ACC112 (cell line): ENCODE measurements around the gene CACNB3.
"Not testable (repeated sequence)": the region's sequence is repeated elsewhere in the genome, so short reads cannot be mapped to it uniquely, and the experiment has no call there.

Experiments used
- H2AFZ ChIP-seq: fragments of 200-600 bp; sonication (generic); one replicate; pipeline ENCODE4 v1.6.0; 2017; ENCODE audit warnings: antibody characterized with exemption, low read length; ENCODE audit not compliant: unreplicated experiment
- H3K27ac ChIP-seq: fragments of 200-600 bp; sonication (generic); 2 replicates; pipeline ENCODE4 v1.5.1; 2014; ENCODE audit warnings: low read depth, mild to moderate bottlenecking, antibody characterized with exemption, low read length, moderate library complexity
- H3K27me3 ChIP-seq: fragments of 200-600 bp; sonication (generic); 2 replicates; pipeline ENCODE4 v1.6.1; 2014; ENCODE audit warnings: mild to moderate bottlenecking, antibody characterized with exemption, low read length, moderate library complexity, mixed read lengths; ENCODE audit not compliant: insufficient read depth
- H3K36me3 ChIP-seq: fragments of 200-600 bp; sonication (generic); 2 replicates; pipeline ENCODE4 v1.6.1; 2016; ENCODE audit warnings: mild to moderate bottlenecking, antibody characterized with exemption, low read length, moderate library complexity, mixed read lengths; ENCODE audit not compliant: insufficient read depth
- H3K4me1 ChIP-seq: fragments of 200-600 bp; sonication (generic); one replicate; pipeline ENCODE4 v1.6.1; 2016; ENCODE audit warnings: low read length, mixed read lengths; ENCODE audit not compliant: insufficient read depth, unreplicated experiment, control insufficient read depth
- H3K4me3 ChIP-seq: fragments of 200-600 bp; sonication (generic); 2 replicates; pipeline ENCODE4 v1.5.1; 2014; ENCODE audit warnings: mild to moderate bottlenecking, low read depth, low read length
- H3K79me2 ChIP-seq: fragments of 200-600 bp; sonication (generic); one replicate; pipeline ENCODE4 v1.6.0; 2016; ENCODE audit warnings: low read length; ENCODE audit not compliant: control insufficient read depth, unreplicated experiment, insufficient read depth

The CACNB3 gene

GRCh38 chr12:48857278-48857994, 39.1 kb downstream of the CACNB3 start:
- Histone ChIP-seq H3K27ac (no peak overlapping the region), H3K27me3 (peaks cover 11% of the 10 kb centered on the region; the same call in 1 of the 2 replicates), H3K36me3 (no peaks in the 10 kb centered on the region), H2AFZ (no peak overlapping the region), H3K79me2 (peaks cover 3% of the 10 kb centered on the region), H3K4me1 (peaks cover 7% of the 10 kb centered on the region), H3K4me3 (no peak overlapping the region)

GRCh38 chr12:48858043-48858442, 39.7 kb downstream of the CACNB3 start:
- Histone ChIP-seq H3K4me3 (no peak overlapping the region), H2AFZ (no peak overlapping the region), H3K36me3 (no peaks in the 10 kb centered on the region), H3K27me3 (peaks cover 17% of the 10 kb centered on the region), H3K79me2 (no peaks in the 10 kb centered on the region), H3K27ac (no peak overlapping the region), H3K4me1 (peaks cover under 1% of the 10 kb centered on the region)

GRCh38 chr12:48859607-48860006, 41.3 kb downstream of the CACNB3 start:
- H3K27me3 ChIP-seq, result peaks cover 32% of the 10 kb centered on the region
- no peaks in the 10 kb centered on the region for H3K36me3 ChIP-seq
- H3K27ac ChIP-seq, result no peak overlapping the region
- no peak overlapping the region for H3K4me3 ChIP-seq
- H3K79me2 ChIP-seq, result no peaks in the 10 kb centered on the region
- H3K4me1 ChIP-seq, result no peaks in the 10 kb centered on the region
- no peak overlapping the region for H2AFZ ChIP-seq

GRCh38 chr12:48860236-48860635, 41.9 kb downstream of the CACNB3 start:
- not testable (repeated sequence) for H3K4me1 ChIP-seq, H2AFZ ChIP-seq, H3K27ac ChIP-seq, H3K36me3 ChIP-seq, H3K79me2 ChIP-seq, H3K4me3 ChIP-seq
- H3K27me3 ChIP-seq, result peaks cover 39% of the 10 kb centered on the region

- Histone ChIP-seq H3K4me1 (no peaks in the 10 kb centered on the region), H3K27me3 (peaks cover 41% of the 10 kb centered on the region), H3K36me3 (no peaks in the 10 kb centered on the region), H3K27ac (no peak overlapping the region), H3K4me3 (no peak overlapping the region), H3K79me2 (no peaks in the 10 kb centered on the region), H2AFZ (no peak overlapping the region)
Observed at GRCh38 chr12:48861111-48861510, 42.8 kb downstream of the CACNB3 start.

- Histone ChIP-seq H2AFZ (no peak overlapping the region), H3K4me3 (no peak overlapping the region), H3K27me3 (peaks cover 41% of the 10 kb centered on the region), H3K36me3 (no peaks in the 10 kb centered on the region), H3K4me1 (no peaks in the 10 kb centered on the region), H3K27ac (no peak overlapping the region), H3K79me2 (no peaks in the 10 kb centered on the region)
Observed at GRCh38 chr12:48862760-48863159, 44.5 kb downstream of the CACNB3 start.

- Histone ChIP-seq H3K4me3 (no peak overlapping the region), H3K36me3 (no peaks in the 10 kb centered on the region), H2AFZ (no peak overlapping the region), H3K27me3 (peaks cover 41% of the 10 kb centered on the region), H3K79me2 (no peaks in the 10 kb centered on the region), H3K27ac (no peak overlapping the region), H3K4me1 (no peaks in the 10 kb centered on the region)
Observed at GRCh38 chr12:48863291-48863690, 45.0 kb downstream of the CACNB3 start.

- Histone ChIP-seq H3K4me3 (peak within 1 kb of the TSS; percentile 70), H3K36me3 (no peaks in the 10 kb centered on the region), H2AFZ (peak within 1 kb of the TSS; percentile 61), H3K27ac (no peak within 1 kb of the TSS), H3K4me1 (no peaks in the 10 kb centered on the region), H3K27me3 (peaks cover 41% of the 10 kb centered on the region), H3K79me2 (no peaks in the 10 kb centered on the region)
Observed at GRCh38 chr12:48865281-48866051, 47.2 kb downstream of the CACNB3 start, which contains the start of gene RND1. Gene RND1, minus strand, starts transcription at chr12:48865870. Its CDS starts 103 bp downstream, at chr12:48865767.

GRCh38 chr12:48866052-48866711, 47.9 kb downstream of the CACNB3 start:
- H2AFZ ChIP-seq, result peak overlapping the region; percentile 61
- peak overlapping the region; percentile 70 for H3K4me3 ChIP-seq
- H3K27ac ChIP-seq, result no peak overlapping the region

GRCh38 chr12:48868451-48868850, 50.2 kb downstream of the CACNB3 start:
- Histone ChIP-seq H3K79me2 (no peaks in the 10 kb centered on the region), H2AFZ (no peak overlapping the region), H3K27me3 (peaks cover 20% of the 10 kb centered on the region), H3K4me3 (no peak overlapping the region), H3K36me3 (no peaks in the 10 kb centered on the region), H3K27ac (no peak overlapping the region), H3K4me1 (no peaks in the 10 kb centered on the region)

More at GRCh38 chr12:48866052-48866711, 47.9 kb downstream of the CACNB3 start:
- peaks cover 41% of the 10 kb centered on the region for H3K27me3 ChIP-seq
- H3K4me1 ChIP-seq, result no peaks in the 10 kb centered on the region
- no peaks in the 10 kb centered on the region for H3K36me3 ChIP-seq
- H3K79me2 ChIP-seq, result no peaks in the 10 kb centered on the region
